H1 (cell line): ENCODE measurements around the gene RAPGEF1. TPM values are rescaled to one million over a fixed set of nuclear protein-coding genes. Genes with fewer than 3 reads are reported as not detected.

ENCODE experiments used
- BRCA1 ChIP-seq: IDR thresholded peaks from 2 replicates; pipeline ENCODE4 v1.6.1; 2012; ENCODE audit warnings: low read depth, low read length, improper control_type of control experiment
- CREB1 ChIP-seq: IDR thresholded peaks from 2 replicates; pipeline ENCODE4 v1.6.1; 2012; ENCODE audit warnings: inconsistent platforms
- EP300 ChIP-seq, 2 experiments: IDR thresholded peaks; 1 replicate in 1 of 2; 2 replicates in 1 of 2; pipeline ENCODE4 v1.6.1; 2011 to 2012; ENCODE audit warnings: low read depth in 2 of 2, low read length in 2 of 2, mild to moderate bottlenecking in 2 of 2, borderline replicate concordance in 1 of 2, inconsistent platforms in 1 of 2, moderate library complexity in 1 of 2
- EZH2 ChIP-seq: fragments of 200-600 bp; sonication (generic); IDR thresholded peaks from 2 replicates; pipeline ENCODE4 v1.7.1; 2012; ENCODE audit warnings: low read depth, mild to moderate bottlenecking, moderate library complexity, low read length, inconsistent platforms; ENCODE audit not compliant: severe bottlenecking
- TBP ChIP-seq: IDR thresholded peaks from 2 replicates; pipeline ENCODE4 v1.6.1; 2011; ENCODE audit warnings: low read depth, low read length, improper control_type of control experiment
- polyA plus RNA-seq, 7 experiments: library from polyadenylated mRNA; depleted of rRNA in 3 of 7; stranded (reverse) in 5 of 7; unstranded in 2 of 7; fragments of >200 nt in 5 of 7; fragments of 200-250 nt in 2 of 7; gene quantifications; 1 replicate in 5 of 7; 2 replicates in 1 of 7; 4 replicates in 1 of 7; pipeline versions ENCODE4 v1.2.1 to v1.2.3, GENCODE V29; 2011 to 2013; ENCODE audit warnings: missing spikeins in 2 of 7, mixed read lengths in 2 of 7
- total RNA-seq: library from RNA; stranded (reverse); fragmentation: NEBNext Ultra II Directional; extraction: Animal tissue kit (Norgen Biotek cat#: 25700); gene quantifications from 2 replicates; pipeline ENCODE4 v1.2.1, GENCODE V29; 2021
- TF ChIP-seq, protein P1 (sequence below): fragments of 300-600 bp; sonication (generic); IDR thresholded peaks from 2 replicates; pipeline ENCODE4 v1.7.1; 2012; ENCODE audit warnings: low read length, moderate library complexity, mild to moderate bottlenecking, inconsistent platforms; ENCODE audit not compliant: insufficient replicate concordance

RAPGEF1 gene
- total and polyA plus RNA-seq, 2 of the 8 experiments (the other 6 are each of a cell fraction or from before 2014, with no cell fraction given): 29.7 to 78.9 TPM

DNA sequence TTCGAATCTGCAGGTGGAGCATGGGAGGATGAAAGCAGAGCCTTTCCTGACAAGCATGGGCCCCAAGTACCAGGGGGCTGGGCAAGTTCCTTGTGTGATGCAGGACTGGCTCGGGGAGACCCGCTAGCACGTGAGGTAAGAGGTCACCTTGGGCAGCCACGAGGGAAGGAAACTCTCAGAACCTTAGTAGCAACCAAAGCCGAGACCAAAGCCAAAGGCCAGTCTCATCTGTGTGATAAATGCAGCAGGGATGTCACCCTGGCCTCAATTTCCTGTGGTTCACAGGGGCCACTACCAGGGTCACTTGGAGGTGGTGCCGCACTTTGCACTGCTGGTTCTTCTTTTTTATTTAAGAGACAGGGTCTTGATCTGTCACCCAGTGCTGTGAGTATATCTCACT is 155.0 kb downstream of the RAPGEF1 start (continued):
- TF ChIP-seq EZH2 (no peak), BRCA1 (no peak), CREB1 (no peak), EP300 (IDR thresholded peaks at IDR 0.05; ENCODE audit: borderline replicate concordance in 1 of 2, low read depth in 2 of 2, low read length in 2 of 2) (no peak), TBP (no peak)
- TF ChIP-seq, protein P1, sequence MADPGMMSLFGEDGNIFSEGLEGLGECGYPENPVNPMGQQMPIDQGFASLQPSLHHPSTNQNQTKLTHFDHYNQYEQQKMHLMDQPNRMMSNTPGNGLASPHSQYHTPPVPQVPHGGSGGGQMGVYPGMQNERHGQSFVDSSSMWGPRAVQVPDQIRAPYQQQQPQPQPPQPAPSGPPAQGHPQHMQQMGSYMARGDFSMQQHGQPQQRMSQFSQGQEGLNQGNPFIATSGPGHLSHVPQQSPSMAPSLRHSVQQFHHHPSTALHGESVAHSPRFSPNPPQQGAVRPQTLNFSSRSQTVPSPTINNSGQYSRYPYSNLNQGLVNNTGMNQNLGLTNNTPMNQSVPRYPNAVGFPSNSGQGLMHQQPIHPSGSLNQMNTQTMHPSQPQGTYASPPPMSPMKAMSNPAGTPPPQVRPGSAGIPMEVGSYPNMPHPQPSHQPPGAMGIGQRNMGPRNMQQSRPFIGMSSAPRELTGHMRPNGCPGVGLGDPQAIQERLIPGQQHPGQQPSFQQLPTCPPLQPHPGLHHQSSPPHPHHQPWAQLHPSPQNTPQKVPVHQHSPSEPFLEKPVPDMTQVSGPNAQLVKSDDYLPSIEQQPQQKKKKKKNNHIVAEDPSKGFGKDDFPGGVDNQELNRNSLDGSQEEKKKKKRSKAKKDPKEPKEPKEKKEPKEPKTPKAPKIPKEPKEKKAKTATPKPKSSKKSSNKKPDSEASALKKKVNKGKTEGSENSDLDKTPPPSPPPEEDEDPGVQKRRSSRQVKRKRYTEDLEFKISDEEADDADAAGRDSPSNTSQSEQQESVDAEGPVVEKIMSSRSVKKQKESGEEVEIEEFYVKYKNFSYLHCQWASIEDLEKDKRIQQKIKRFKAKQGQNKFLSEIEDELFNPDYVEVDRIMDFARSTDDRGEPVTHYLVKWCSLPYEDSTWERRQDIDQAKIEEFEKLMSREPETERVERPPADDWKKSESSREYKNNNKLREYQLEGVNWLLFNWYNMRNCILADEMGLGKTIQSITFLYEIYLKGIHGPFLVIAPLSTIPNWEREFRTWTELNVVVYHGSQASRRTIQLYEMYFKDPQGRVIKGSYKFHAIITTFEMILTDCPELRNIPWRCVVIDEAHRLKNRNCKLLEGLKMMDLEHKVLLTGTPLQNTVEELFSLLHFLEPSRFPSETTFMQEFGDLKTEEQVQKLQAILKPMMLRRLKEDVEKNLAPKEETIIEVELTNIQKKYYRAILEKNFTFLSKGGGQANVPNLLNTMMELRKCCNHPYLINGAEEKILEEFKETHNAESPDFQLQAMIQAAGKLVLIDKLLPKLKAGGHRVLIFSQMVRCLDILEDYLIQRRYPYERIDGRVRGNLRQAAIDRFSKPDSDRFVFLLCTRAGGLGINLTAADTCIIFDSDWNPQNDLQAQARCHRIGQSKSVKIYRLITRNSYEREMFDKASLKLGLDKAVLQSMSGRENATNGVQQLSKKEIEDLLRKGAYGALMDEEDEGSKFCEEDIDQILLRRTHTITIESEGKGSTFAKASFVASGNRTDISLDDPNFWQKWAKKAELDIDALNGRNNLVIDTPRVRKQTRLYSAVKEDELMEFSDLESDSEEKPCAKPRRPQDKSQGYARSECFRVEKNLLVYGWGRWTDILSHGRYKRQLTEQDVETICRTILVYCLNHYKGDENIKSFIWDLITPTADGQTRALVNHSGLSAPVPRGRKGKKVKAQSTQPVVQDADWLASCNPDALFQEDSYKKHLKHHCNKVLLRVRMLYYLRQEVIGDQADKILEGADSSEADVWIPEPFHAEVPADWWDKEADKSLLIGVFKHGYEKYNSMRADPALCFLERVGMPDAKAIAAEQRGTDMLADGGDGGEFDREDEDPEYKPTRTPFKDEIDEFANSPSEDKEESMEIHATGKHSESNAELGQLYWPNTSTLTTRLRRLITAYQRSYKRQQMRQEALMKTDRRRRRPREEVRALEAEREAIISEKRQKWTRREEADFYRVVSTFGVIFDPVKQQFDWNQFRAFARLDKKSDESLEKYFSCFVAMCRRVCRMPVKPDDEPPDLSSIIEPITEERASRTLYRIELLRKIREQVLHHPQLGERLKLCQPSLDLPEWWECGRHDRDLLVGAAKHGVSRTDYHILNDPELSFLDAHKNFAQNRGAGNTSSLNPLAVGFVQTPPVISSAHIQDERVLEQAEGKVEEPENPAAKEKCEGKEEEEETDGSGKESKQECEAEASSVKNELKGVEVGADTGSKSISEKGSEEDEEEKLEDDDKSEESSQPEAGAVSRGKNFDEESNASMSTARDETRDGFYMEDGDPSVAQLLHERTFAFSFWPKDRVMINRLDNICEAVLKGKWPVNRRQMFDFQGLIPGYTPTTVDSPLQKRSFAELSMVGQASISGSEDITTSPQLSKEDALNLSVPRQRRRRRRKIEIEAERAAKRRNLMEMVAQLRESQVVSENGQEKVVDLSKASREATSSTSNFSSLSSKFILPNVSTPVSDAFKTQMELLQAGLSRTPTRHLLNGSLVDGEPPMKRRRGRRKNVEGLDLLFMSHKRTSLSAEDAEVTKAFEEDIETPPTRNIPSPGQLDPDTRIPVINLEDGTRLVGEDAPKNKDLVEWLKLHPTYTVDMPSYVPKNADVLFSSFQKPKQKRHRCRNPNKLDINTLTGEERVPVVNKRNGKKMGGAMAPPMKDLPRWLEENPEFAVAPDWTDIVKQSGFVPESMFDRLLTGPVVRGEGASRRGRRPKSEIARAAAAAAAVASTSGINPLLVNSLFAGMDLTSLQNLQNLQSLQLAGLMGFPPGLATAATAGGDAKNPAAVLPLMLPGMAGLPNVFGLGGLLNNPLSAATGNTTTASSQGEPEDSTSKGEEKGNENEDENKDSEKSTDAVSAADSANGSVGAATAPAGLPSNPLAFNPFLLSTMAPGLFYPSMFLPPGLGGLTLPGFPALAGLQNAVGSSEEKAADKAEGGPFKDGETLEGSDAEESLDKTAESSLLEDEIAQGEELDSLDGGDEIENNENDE: no peak
